NCI-H69 (cell line): Measurements from ENCODE around the gene PLEKHG4B.

Experiments used
- DNase-seq: peaks from one replicate; lab custom pipeline; 2025; lab: John Stamatoyannopoulos, UW

Gene PLEKHG4B

GRCh38 chr5:74503-75109 lies 17.4 kb upstream of the PLEKHG4B start:
- DNase-seq, result no peak

GRCh38 chr5:75331-76320 lies 16.3 kb upstream of the PLEKHG4B start:
- DNase-seq, result no peak

DNA sequence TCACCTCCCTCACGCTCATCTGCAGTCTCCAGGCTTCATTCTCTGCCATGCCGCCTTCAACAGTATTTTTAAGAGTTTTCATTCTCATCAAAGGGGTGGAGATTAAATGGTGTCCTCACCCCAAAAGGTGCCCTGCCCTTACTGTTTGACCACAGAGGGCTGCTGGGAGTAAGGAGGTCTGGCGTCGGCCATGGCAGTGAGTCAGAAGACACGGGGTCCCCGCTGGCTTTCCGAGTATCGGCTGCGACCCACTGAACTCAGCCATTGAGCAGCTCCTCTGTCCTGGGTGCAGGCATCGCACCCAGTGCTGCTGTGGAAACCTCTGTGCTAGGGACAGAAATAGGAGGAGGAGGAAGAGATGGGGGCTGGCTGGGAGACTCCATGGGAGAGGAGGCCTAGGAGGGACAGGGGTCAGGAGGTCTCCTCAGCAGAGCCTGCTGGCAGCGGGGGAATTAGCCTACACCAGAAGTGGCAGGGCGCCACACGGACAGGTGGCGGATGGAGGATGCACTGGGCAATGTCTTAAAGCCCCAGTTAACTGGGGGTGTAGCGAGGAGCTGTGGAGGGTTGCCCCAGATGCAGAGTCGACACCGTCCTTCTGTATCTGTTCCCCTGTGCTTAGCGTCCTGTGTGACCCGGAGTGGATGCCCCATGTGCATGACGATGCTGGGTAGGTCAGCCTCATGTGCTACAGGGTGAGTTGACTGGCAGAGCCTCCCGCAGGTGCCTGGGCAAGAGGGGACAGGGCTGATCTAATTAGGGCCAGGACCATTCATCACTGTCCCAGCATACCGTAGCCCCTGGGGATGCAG lies 15.4 kb upstream of the PLEKHG4B start:
- DNase-seq, result no peak

GRCh38 chr5:77170-77501 lies 14.8 kb upstream of the PLEKHG4B start:
- DNase-seq, result no peak

DNA sequence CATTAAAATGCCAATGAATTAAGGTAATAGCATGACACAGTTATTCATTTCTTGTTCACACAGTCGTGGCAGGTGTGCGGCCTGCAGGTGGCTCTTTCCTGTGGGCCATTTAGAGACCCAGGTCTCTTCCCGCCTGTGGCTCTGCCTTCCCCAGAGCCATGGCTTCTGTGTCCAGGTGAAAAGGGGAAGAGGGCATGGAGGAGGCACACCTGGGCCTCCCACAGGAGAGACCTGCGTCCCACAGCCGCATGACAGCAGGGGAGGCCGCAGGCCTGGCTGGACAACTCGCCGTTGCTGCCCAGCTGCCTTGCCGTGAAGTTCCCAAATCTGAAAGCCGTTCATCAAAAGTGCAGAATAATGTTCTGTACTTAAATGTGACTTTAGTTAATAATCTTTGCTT lies 14.4 kb upstream of the PLEKHG4B start:
- peak; percentile 10 for DNase-seq

DNA sequence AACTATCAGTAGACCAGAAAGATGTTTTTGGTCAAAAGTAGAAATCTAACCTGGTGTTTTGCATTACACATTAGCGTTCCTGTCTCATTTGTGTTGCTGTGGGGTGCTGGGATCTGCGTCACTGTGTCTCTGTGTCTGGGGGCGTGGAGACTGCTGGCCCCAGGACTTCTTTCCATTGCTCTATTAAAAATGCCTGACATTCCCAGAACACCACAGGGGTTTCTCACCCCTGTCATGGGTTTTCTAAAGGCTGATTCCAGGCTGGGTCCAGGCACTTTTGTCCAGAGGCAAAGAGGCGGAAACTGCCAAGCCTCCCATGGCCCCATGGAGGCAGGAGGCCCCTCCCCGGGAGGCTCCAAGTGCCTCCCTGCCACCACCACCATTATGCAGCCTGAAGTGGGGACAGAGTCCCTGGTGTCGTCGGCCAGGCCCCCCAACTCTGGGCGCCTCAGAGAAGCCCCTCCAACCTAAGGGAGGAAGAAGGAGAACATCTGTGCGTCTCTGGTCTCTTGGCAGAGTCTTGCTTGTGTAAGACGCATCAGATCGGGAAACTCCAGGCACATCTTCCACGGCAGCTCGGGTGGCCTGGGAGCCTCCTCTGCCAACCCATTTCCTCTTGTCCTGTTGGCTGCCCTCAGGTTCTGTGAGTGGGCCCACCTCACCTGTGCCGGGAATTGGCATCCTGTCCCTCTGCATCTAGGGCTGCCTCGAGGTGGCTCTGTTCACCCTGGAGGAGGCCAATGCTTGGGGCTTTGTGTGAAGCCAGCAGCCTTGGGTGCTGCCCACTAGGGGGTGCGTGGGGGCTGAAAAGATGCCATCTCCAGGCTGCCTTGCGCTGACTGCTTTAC lies 13.8 kb upstream of the PLEKHG4B start:
- peak; percentile 36 for DNase-seq

DNA sequence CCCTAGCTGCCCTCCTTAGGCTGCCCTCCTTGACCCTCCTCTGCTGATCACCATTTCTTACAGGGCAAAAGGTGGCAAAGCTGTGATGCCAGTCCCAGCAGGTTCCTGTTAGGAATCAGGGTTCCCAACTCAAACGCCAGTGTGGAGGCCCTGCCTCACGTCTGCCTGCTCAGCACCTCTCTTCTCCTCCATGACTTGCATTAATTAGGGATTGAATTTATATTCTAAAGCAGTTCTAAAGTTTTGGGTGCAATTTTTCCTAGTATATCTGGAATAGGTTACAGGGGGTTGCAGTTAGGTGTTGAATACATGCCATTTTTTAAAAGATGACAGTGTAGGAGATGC lies 13.2 kb upstream of the PLEKHG4B start:
- DNase-seq, result no peak

- no peak for DNase-seq
Observed at GRCh38 chr5:79263-79662, 12.7 kb upstream of the PLEKHG4B start.

DNA sequence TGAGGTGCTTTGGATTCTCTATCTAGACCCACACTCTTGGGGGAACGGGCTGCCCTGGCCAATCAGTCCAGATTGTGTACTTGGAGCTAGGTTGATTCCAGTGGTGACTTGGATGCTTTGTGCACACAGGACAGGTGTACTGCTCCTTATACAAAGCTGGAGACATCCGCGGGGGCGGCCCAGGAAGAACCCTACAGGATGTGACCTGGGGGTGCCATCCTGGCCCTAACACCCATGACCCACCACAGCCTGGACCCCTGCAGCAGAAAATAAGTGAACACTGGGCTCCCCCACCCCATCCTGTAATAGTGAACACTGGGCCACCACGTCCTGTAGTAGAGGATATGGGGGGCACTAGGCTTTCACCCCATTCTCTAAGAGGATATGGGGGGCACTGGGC lies 12.1 kb upstream of the PLEKHG4B start:
- no peak for DNase-seq

- peak; percentile 15 for DNase-seq
Observed at GRCh38 chr5:81391-82021, 10.5 kb upstream of the PLEKHG4B start.

GRCh38 chr5:82097-82496 lies 9.9 kb upstream of the PLEKHG4B start:
- DNase-seq, result no peak

GRCh38 chr5:82570-82969 lies 9.4 kb upstream of the PLEKHG4B start:
- DNase-seq, result no peak

DNA sequence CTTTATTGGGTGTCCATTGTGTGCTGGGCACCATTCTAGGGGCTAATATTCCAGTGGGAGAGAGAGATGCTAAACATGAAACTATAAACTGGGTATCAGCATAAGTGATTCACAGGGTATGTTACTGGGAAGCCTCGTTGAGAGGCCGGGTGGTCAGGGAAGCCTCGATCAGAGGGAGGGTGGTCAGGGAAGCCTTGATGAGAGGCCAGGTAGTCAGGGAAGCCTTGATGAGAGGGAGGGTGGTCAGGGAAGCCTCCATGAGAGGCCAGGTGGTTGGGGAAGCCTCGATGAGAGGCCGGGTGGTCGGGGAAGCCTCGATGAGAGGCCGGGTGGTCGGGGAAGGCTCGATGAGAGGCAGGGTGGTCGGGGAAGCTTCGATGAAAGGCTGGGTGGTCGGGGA lies 8.9 kb upstream of the PLEKHG4B start:
- no peak for DNase-seq

- peak; percentile 43 for DNase-seq
Observed at GRCh38 chr5:85334-85995, 6.5 kb upstream of the PLEKHG4B start.

- no peak for DNase-seq
Observed at GRCh38 chr5:89337-90286, 2.4 kb upstream of the PLEKHG4B start.

GRCh38 chr5:90590-91547 lies 1.1 kb upstream of the PLEKHG4B start:
- DNase-seq, result peak; percentile 60

GRCh38 chr5:92401-93220 lies 643 bp downstream of the PLEKHG4B start:
- DNase-seq, result peak; percentile 57
